H7 (cell line): ENCODE results near the gene DMD. TPM values are rescaled to one million over a fixed set of nuclear protein-coding genes. Genes with fewer than 3 reads are reported as not detected.

Source experiments
- DNase-seq: peaks from one replicate; pipeline ENCODE4 v3.0.0; 2012
- H3K27me3 ChIP-seq: 2 replicates; pipeline ENCODE4 v1.6.0; 2011; ENCODE audit warnings: mild to moderate bottlenecking, low read length; ENCODE audit not compliant: control insufficient read depth, insufficient read depth
- H3K36me3 ChIP-seq: replicated peaks from 2 replicates; pipeline ENCODE4 v1.5.1; 2011; ENCODE audit warnings: low read length; ENCODE audit not compliant: control insufficient read depth, insufficient read depth
- H3K4me3 ChIP-seq: 2 replicates; pipeline ENCODE4 v1.5.1; 2011; ENCODE audit warnings: low read depth, mild to moderate bottlenecking, control low read depth, low read length, moderate library complexity; ENCODE audit not compliant: insufficient read depth
- total RNA-seq: library from RNA; depleted of rRNA; stranded (reverse); fragments of >200 nt; shearing (Covaris generic); gene quantifications from 2 replicates; pipeline ENCODE4 v1.2.3, GENCODE V29; 2014

Gene DMD
- total RNA-seq, 1 experiment from 2014 or later = 17.1 TPM

- no peak for DNase-seq
- Histone ChIP-seq H3K4me3 (no peak overlapping the region), H3K36me3 (no peaks in the 10 kb centered on the region), H3K27me3 (no peaks in the 10 kb centered on the region)
These were observed 2021.0 kb downstream of the DMD start for GRCh38 chrX:31190221-31190975.

GRCh38 chrX:31186693-31187338 is 2024.5 kb downstream of the DMD start:
- Histone ChIP-seq H3K27me3 (no peaks in the 10 kb centered on the region), H3K4me3 (no peak overlapping the region), H3K36me3 (no peaks in the 10 kb centered on the region)
- DNase-seq = no peak

GRCh38 chrX:31185884-31186283 is 2025.5 kb downstream of the DMD start:
- H3K27me3 ChIP-seq = no peaks in the 10 kb centered on the region
- H3K4me3 ChIP-seq = no peak overlapping the region
- DNase-seq = no peak
- H3K36me3 ChIP-seq = no peaks in the 10 kb centered on the region

GRCh38 chrX:31181377-31182000 is 2029.9 kb downstream of the DMD start:
- DNase-seq = no peak
- Histone ChIP-seq H3K36me3 (no peaks in the 10 kb centered on the region), H3K27me3 (no peaks in the 10 kb centered on the region), H3K4me3 (no peak overlapping the region)

- no peaks in the 10 kb centered on the region for H3K36me3 ChIP-seq
- no peak for DNase-seq
- H3K27me3 ChIP-seq = no peaks in the 10 kb centered on the region
- H3K4me3 ChIP-seq = no peak overlapping the region
These were observed 2032.1 kb downstream of the DMD start for GRCh38 chrX:31179203-31179602.

- no peak for DNase-seq
- H3K36me3 ChIP-seq = no peaks in the 10 kb centered on the region
- H3K27me3 ChIP-seq = no peaks in the 10 kb centered on the region
- H3K4me3 ChIP-seq = no peak overlapping the region
These were observed 2032.6 kb downstream of the DMD start for GRCh38 chrX:31178769-31179125.

- Histone ChIP-seq H3K27me3 (no peaks in the 10 kb centered on the region), H3K36me3 (no peaks in the 10 kb centered on the region), H3K4me3 (no peak overlapping the region)
- no peak for DNase-seq
These were observed 2033.1 kb downstream of the DMD start for GRCh38 chrX:31178064-31178768.

GRCh38 chrX:31170792-31171191 is 2040.6 kb downstream of the DMD start:
- Histone ChIP-seq H3K4me3 (no peak overlapping the region), H3K36me3 (no peaks in the 10 kb centered on the region), H3K27me3 (no peaks in the 10 kb centered on the region)
- no peak for DNase-seq

GRCh38 chrX:31168551-31168950 is 2042.8 kb downstream of the DMD start:
- Histone ChIP-seq H3K36me3 (no peaks in the 10 kb centered on the region), H3K4me3 (no peak overlapping the region), H3K27me3 (no peaks in the 10 kb centered on the region)
- no peak for DNase-seq

- Histone ChIP-seq H3K27me3 (no peaks in the 10 kb centered on the region), H3K4me3 (no peak overlapping the region), H3K36me3 (no peaks in the 10 kb centered on the region)
- no peak for DNase-seq
These were observed 2044.5 kb downstream of the DMD start for GRCh38 chrX:31166832-31167231.

- Histone ChIP-seq H3K36me3 (no peaks in the 10 kb centered on the region), H3K27me3 (no peaks in the 10 kb centered on the region), H3K4me3 (no peak overlapping the region)
- DNase-seq = no peak
These were observed 2044.9 kb downstream of the DMD start for GRCh38 chrX:31166416-31166815.

GRCh38 chrX:31165241-31166035 is 2045.9 kb downstream of the DMD start:
- Histone ChIP-seq H3K36me3 (no peaks in the 10 kb centered on the region), H3K27me3 (no peaks in the 10 kb centered on the region), H3K4me3 (no peak overlapping the region)
- DNase-seq = no peak

GRCh38 chrX:31154946-31155345 is 2056.4 kb downstream of the DMD start:
- Histone ChIP-seq H3K4me3 (no peak overlapping the region), H3K27me3 (no peaks in the 10 kb centered on the region), H3K36me3 (no peaks in the 10 kb centered on the region)
- DNase-seq = no peak

GRCh38 chrX:31153475-31154047 is 2057.8 kb downstream of the DMD start:
- no peak for DNase-seq
- no peaks in the 10 kb centered on the region for H3K36me3 ChIP-seq
- no peak overlapping the region for H3K4me3 ChIP-seq
- no peaks in the 10 kb centered on the region for H3K27me3 ChIP-seq
